Keratinocyte (primary cell): ENCODE measurements around the gene HOXA5. TPM values are rescaled to one million over a fixed set of nuclear protein-coding genes. Genes with fewer than 3 reads are reported as not detected.
A peak's percentile ranks its signal among the peaks of the same experiment; 100 is the strongest.

ENCODE experiments used
- DNase-seq: peaks from one replicate; pipeline ENCODE4 v3.0.0-alpha.2; 2011; ENCODE audit warnings: low read depth, missing footprints, low spot score
- FAIRE-seq: peaks from 2 replicates; lab custom pipeline; 2011; peaks lifted over from hg19 to GRCh38; lab: Jason Lieb, UNC
- H2AFZ ChIP-seq: 2 replicates; pipeline ENCODE4 v1.6.0; 2012; ENCODE audit warnings: low read length, control low read depth, inconsistent platforms; ENCODE audit not compliant: control insufficient read depth
- H3K27ac ChIP-seq: 2 replicates; pipeline ENCODE4 v1.5.1; 2011; ENCODE audit warnings: low read length; ENCODE audit not compliant: control insufficient read depth, insufficient read depth
- H3K27me3 ChIP-seq: 3 replicates; pipeline ENCODE4 v1.6.0; 2011; ENCODE audit warnings: low read length; ENCODE audit not compliant: control insufficient read depth, insufficient read depth; ENCODE audit errors: extremely low read depth
- H3K36me3 ChIP-seq, 2 experiments: 2 replicates in 1 of 2; 3 replicates in 1 of 2; pipeline ENCODE4 v1.5.1; 2011; ENCODE audit warnings: low read length in 2 of 2, mild to moderate bottlenecking in 1 of 2; ENCODE audit not compliant: control insufficient read depth in 2 of 2, insufficient read depth in 2 of 2; ENCODE audit errors: extremely low read depth in 1 of 2
- H3K4me1 ChIP-seq: 3 replicates; pipeline ENCODE4 v1.5.1; 2011; ENCODE audit warnings: low read length; ENCODE audit not compliant: control insufficient read depth, insufficient read depth; ENCODE audit errors: extremely low read depth
- H3K4me2 ChIP-seq: 3 replicates; pipeline ENCODE4 v1.6.0; 2011; ENCODE audit warnings: low read depth, low read length; ENCODE audit not compliant: control insufficient read depth, insufficient read depth; ENCODE audit errors: extremely low read depth
- H3K4me3 ChIP-seq, 3 experiments: fragments of 200-600 bp in 1 of 3; sonication (generic) in 1 of 3; 2 replicates in 2 of 3; 3 replicates in 1 of 3; pipeline ENCODE4 v1.5.1; 2011 to 2016; ENCODE audit warnings: low read length in 3 of 3, mild to moderate bottlenecking in 3 of 3, control low read depth in 2 of 3, inconsistent platforms in 1 of 3, low read depth in 1 of 3, mixed read lengths in 1 of 3, mixed run types in 1 of 3, moderate library complexity in 1 of 3; ENCODE audit not compliant: control insufficient read depth in 2 of 3, insufficient read depth in 2 of 3; ENCODE audit errors: extremely low read depth in 1 of 3
- H3K79me2 ChIP-seq: 2 replicates; pipeline ENCODE4 v1.6.0; 2012; ENCODE audit warnings: low read length; ENCODE audit not compliant: control insufficient read depth, insufficient read depth
- H3K9ac ChIP-seq: 3 replicates; pipeline ENCODE4 v1.6.0; 2011; ENCODE audit warnings: low read length; ENCODE audit not compliant: control insufficient read depth, insufficient read depth; ENCODE audit errors: extremely low read depth
- H3K9me1 ChIP-seq: 3 replicates; pipeline ENCODE4 v1.6.0; 2011; ENCODE audit warnings: low read length; ENCODE audit not compliant: control insufficient read depth, insufficient read depth; ENCODE audit errors: extremely low read depth
- H3K9me3 ChIP-seq: 2 replicates; pipeline ENCODE4 v1.5.1; 2012; ENCODE audit warnings: low read depth, low read length; ENCODE audit not compliant: control insufficient read depth
- H4K20me1 ChIP-seq: 3 replicates; pipeline ENCODE4 v1.6.0; 2011; ENCODE audit warnings: low read length; ENCODE audit not compliant: control insufficient read depth, insufficient read depth; ENCODE audit errors: extremely low read depth
- CTCF ChIP-seq, 3 experiments: IDR thresholded peaks in 1 of 3; conservative IDR thresholded peaks in 1 of 3; optimal IDR thresholded peaks in 1 of 3; 2 replicates in 2 of 3; 3 replicates in 1 of 3; pipeline versions ENCODE3 to v1.5.1; 2011; ENCODE audit warnings: low read length in 3 of 3, mild to moderate bottlenecking in 3 of 3, moderate library complexity in 2 of 3, control low read depth in 1 of 3, inconsistent platforms in 1 of 3; ENCODE audit not compliant: insufficient read depth in 2 of 3; ENCODE audit errors: extremely low read depth in 1 of 3
- EZH2 ChIP-seq: IDR thresholded peaks from one replicate; pipeline ENCODE4 v1.6.1; 2012; ENCODE audit warnings: inconsistent platforms, mild to moderate bottlenecking, low read length, moderate library complexity
- dilution Hi-C: fragments of 300-500 bp; cut with MboI; formaldehyde crosslinking; loops from one replicate; pipeline ENCODE4 v1.7.0; 2020; ENCODE audit warnings: low sequenced_read_pairs; ENCODE audit not compliant: extremely low pct_ligation_motif_present
- polyA plus RNA-seq, 5 experiments: library from polyadenylated mRNA; depleted of rRNA in 3 of 5; stranded (reverse) in 3 of 5; stranded (forward) in 1 of 5; unstranded in 1 of 5; fragments of >200 nt; gene quantifications; 1 replicate in 1 of 5; 2 replicates in 3 of 5; 3 replicates in 1 of 5; pipeline versions ENCODE4 v1.2.1 to v1.2.3, GENCODE V29; 2011 to 2012; ENCODE audit warnings: missing spikeins in 2 of 5, low read depth in 1 of 5, low replicate concordance in 1 of 5

HOXA5 gene
- polyA plus RNA-seq, 1 donor (not counting 4 experiments of a cell fraction or from before 2014, with no cell fraction given) = 7.1 TPM

GRCh38 chr7:27103489-27104226 is 39.8 kb downstream of the HOXA5 start:
- H3K79me2 ChIP-seq = peaks cover 41% of the 10 kb centered on the region
- DNase-seq (no peak), FAIRE-seq (no peak)
- peak overlapping the region; percentile 81 for H3K9ac ChIP-seq
- TF ChIP-seq CTCF (optimal IDR thresholded peaks at IDR 0.05 in 1 of 3, IDR thresholded peaks at IDR 0.05 in 1 of 3, conservative IDR thresholded peaks at IDR 0.05 in 1 of 3; ENCODE audit: extremely low read depth in 1 of 3, insufficient read depth in 2 of 3, low read length in 3 of 3) = no peak
- TF ChIP-seq EZH2 = no peak
- peak overlapping the region; percentile 74 for H2AFZ ChIP-seq
- no peaks in the 10 kb centered on the region for H4K20me1 ChIP-seq
- dilution Hi-C loops = no loop called here
- peaks cover 0 to 17% of the 10 kb centered on the region in 2 experiments for H3K36me3 ChIP-seq
- H3K4me1 ChIP-seq = peaks cover 49% of the 10 kb centered on the region
- H3K4me2 ChIP-seq = peak overlapping the region; percentile 97
- no peaks in the 10 kb centered on the region for H3K9me1 ChIP-seq
- H3K27me3 ChIP-seq = no peaks in the 10 kb centered on the region
- peak overlapping the region; percentile 79 for H3K27ac ChIP-seq
- H3K9me3 ChIP-seq = no peaks in the 10 kb centered on the region
- peak overlapping the region; percentile 21 to 79 (median 75) for H3K4me3 ChIP-seq

- Histone ChIP-seq H3K4me3 (peak within 1 kb of the TSS; percentile 25 to 79 (median 75)), H4K20me1 (no peaks in the 10 kb centered on the region), H3K27ac (peak within 1 kb of the TSS; percentile 79), H2AFZ (peak within 1 kb of the TSS; percentile 74), H3K4me2 (peak within 1 kb of the TSS; percentile 97), H3K4me1 (peaks cover 49% of the 10 kb centered on the region), H3K27me3 (no peaks in the 10 kb centered on the region), H3K9me3 (no peaks in the 10 kb centered on the region), H3K79me2 (peaks cover 50% of the 10 kb centered on the region), H3K36me3 (peaks cover 0 to 17% of the 10 kb centered on the region in 2 experiments), H3K9ac (peak within 1 kb of the TSS; percentile 81), H3K9me1 (no peaks in the 10 kb centered on the region)
- dilution Hi-C loops = no loop called here
- TF ChIP-seq CTCF (optimal IDR thresholded peaks at IDR 0.05 in 1 of 3, IDR thresholded peaks at IDR 0.05 in 1 of 3, conservative IDR thresholded peaks at IDR 0.05 in 1 of 3; ENCODE audit: extremely low read depth in 1 of 3, insufficient read depth in 2 of 3, low read length in 3 of 3) (no peak), EZH2 (no peak)
- FAIRE-seq = peak; percentile 39
- DNase-seq = no peak
Measured at GRCh38 chr7:27102581-27103442, 40.7 kb downstream of the HOXA5 start, which contains the start of gene HOXA2. HOXA2 (minus strand) TSS chr7:27102683; CDS start chr7:27102500, 183 bp downstream.
